PFSK-1 (cell line): ENCODE measurements around the gene SYT3.

ENCODE experiments used
- FOXP2 ChIP-seq: optimal IDR thresholded peaks from 2 replicates; pipeline ENCODE3; 2011; ENCODE audit warnings: borderline replicate concordance, control low read depth, inconsistent platforms; ENCODE audit not compliant: insufficient read depth; ENCODE audit errors: extremely low read length, extremely low read depth
- POLR2AphosphoS5 ChIP-seq: IDR thresholded peaks from 2 replicates; pipeline ENCODE4 v1.6.1; 2012; ENCODE audit warnings: low read depth, mild to moderate bottlenecking, control low read depth, low read length, moderate library complexity
- REST ChIP-seq, 2 experiments: IDR thresholded peaks; 2 replicates each; pipeline versions ENCODE4 v1.6.1 to v1.8.0; 2011 to 2012; ENCODE audit warnings: low read depth in 2 of 2, low read length in 2 of 2, control low read depth in 1 of 2, inconsistent platforms in 1 of 2, mild to moderate bottlenecking in 1 of 2, moderate library complexity in 1 of 2; ENCODE audit not compliant: insufficient read depth in 1 of 2
- SIN3A ChIP-seq: IDR thresholded peaks from 2 replicates; pipeline ENCODE4 v1.6.1; 2012; ENCODE audit warnings: mild to moderate bottlenecking, low read length, moderate library complexity, borderline replicate concordance; ENCODE audit not compliant: insufficient read depth
- TAF1 ChIP-seq: IDR thresholded peaks from 2 replicates; pipeline ENCODE4 v1.6.1; 2012; ENCODE audit warnings: low read length, control low read depth, borderline replicate concordance; ENCODE audit not compliant: insufficient read depth

Gene SYT3

DNA sequence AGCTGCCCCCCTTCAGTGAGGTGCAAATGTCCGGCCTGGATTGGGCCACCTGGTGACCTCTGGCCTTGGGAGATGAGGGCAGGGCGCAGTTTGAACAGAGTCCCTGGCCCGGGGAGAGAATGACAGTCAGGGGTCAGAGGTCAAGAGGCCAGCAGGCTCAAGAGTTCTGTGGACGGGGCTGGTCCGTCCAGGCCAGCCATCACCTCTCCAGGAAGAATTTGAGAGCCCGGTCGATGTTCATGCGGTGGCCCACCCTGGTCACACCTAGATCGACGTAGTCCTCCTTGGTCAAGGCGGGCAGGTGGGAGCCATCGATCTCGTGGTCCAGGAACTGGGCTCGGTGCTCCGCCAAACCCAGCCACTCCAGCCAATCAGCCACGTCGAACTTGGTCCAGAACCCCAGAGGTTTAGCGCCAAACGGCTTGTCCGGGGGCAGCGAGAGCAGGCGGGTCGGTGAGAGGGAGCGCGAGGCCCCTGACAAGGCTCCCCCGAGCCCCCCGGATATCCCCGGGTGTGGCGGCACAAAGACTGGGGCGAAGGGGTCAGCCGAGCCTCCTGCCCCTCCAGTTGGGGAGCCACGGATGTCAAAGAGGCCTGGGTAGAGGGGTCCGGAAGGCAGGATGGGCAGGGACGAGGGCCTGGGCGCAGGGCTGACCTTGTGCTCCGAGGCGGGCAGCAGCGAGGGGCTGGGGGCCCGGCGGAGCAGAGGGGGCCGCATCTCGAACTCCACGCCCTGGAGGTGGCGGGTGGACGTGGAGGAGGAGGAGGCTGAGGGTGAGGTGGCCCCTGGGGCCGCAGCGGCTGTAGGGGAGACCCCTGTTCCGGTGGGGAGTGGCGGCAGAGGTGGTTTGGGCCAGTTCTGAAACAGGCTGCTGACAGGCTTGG lies 22.3 kb upstream of the SYT3 start:
- TF ChIP-seq TAF1: no peak
- no peak for TF ChIP-seq SIN3A
- no peak for TF ChIP-seq FOXP2
- no peak for TF ChIP-seq REST (IDR thresholded peaks at IDR 0.05; ENCODE audit: insufficient read depth in 1 of 2, low read depth in 2 of 2, low read length in 2 of 2)
- no peak for TF ChIP-seq POLR2AphosphoS5

- no peak for TF ChIP-seq SIN3A
- no peak for TF ChIP-seq TAF1
- no peak for TF ChIP-seq FOXP2
- TF ChIP-seq REST (IDR thresholded peaks at IDR 0.05; ENCODE audit: insufficient read depth in 1 of 2, low read depth in 2 of 2, low read length in 2 of 2): no peak
Measured at GRCh38 chr19:50661023-50661422, 21.3 kb upstream of the SYT3 start.

- no peak for TF ChIP-seq POLR2AphosphoS5
Measured at GRCh38 chr19:50660088-50660366, 20.3 kb upstream of the SYT3 start.

- no peak for TF ChIP-seq REST (IDR thresholded peaks at IDR 0.05; ENCODE audit: insufficient read depth in 1 of 2, low read depth in 2 of 2, low read length in 2 of 2)
- TF ChIP-seq POLR2AphosphoS5: no peak
- no peak for TF ChIP-seq TAF1
- TF ChIP-seq SIN3A: no peak
- TF ChIP-seq FOXP2: no peak
Measured at GRCh38 chr19:50659318-50660087, 19.8 kb upstream of the SYT3 start.

DNA sequence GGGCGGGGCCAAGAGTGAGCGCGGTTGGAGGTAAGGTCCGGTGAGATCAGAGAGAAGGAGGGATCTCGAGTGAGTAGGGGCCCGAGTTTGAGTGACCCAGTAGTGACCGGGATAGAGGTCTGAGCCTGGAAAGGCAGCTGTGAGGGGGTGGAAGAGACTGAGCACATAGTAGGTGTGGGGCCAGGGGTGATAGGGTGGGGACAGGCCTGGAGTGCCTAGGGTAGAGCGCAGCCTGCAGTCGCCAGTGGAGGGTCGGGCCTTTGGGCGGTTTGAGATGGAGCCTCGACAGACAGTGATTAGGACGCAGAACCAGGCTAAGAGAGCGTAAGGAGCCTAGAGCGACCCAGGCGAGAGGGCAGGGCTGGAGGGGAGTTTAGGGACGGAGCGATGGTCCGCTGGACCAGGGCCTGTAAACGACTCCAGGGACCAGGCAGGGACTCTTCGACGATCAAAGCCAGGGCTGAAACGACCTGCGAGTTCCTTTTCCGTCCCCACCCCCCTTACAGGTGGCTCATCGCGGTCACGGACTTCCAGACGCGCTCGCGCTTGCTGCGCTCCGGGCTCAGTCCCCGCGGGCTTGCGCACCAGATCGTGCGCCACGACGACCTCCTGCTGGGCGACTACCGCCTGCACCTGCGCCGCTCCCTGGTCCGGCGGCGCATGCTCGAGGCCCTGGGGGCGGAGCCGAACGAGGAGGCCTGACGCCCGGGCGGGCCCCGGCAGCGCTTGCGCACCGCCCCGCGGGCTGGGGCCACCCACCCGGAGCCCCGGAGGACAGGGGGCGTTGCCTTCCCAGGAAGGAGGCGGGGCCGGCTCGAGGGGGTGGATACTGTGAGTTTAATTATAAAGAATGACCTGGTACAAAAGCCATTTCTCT lies 19.0 kb upstream of the SYT3 start:
- no peak for TF ChIP-seq POLR2AphosphoS5
